H9 (cell line): Measurements from ENCODE around the gene BCAS1. TPM values are rescaled to one million over a fixed set of nuclear protein-coding genes. Genes with fewer than 3 reads are reported as not detected.

Experiments
- DNase-seq: peaks from one replicate; pipeline ENCODE4 v3.0.0-alpha.2; 2017
- H2AFZ ChIP-seq: one replicate; pipeline ENCODE4 v1.6.1; 2013; ENCODE audit warnings: mild to moderate bottlenecking, low read length, control low read depth, moderate library complexity
- H2AK5ac ChIP-seq: 2 replicates; pipeline ENCODE4 v1.6.1; 2013; ENCODE audit warnings: low read length, control low read depth, mixed read lengths; ENCODE audit not compliant: insufficient read length
- H2BK120ac ChIP-seq: one replicate; pipeline ENCODE4 v1.6.1; 2013; ENCODE audit warnings: low read depth, mild to moderate bottlenecking, low read length, control low read depth, inconsistent platforms; ENCODE audit not compliant: poor library complexity, severe bottlenecking
- H2BK12ac ChIP-seq: 2 replicates; pipeline ENCODE4 v1.6.1; 2013; ENCODE audit warnings: low read length, control low read depth, mixed read lengths, low read depth; ENCODE audit not compliant: insufficient read length
- H2BK15ac ChIP-seq: 2 replicates; pipeline ENCODE4 v1.6.1; 2013; ENCODE audit warnings: low read depth, low read length, control low read depth
- H2BK20ac ChIP-seq: one replicate; pipeline ENCODE4 v1.6.1; 2013; ENCODE audit warnings: low read depth, mild to moderate bottlenecking, low read length, control low read depth, inconsistent platforms; ENCODE audit not compliant: poor library complexity, severe bottlenecking
- H2BK5ac ChIP-seq: 2 replicates; pipeline ENCODE4 v1.6.1; 2013; ENCODE audit warnings: low read length, control low read depth, mixed read lengths; ENCODE audit not compliant: insufficient read length
- H3K14ac ChIP-seq: 2 replicates; pipeline ENCODE4 v1.6.1; 2013; ENCODE audit warnings: low read length, control low read depth; ENCODE audit not compliant: insufficient read depth
- H3K18ac ChIP-seq: 2 replicates; pipeline ENCODE4 v1.6.1; 2013; ENCODE audit warnings: low read depth, mild to moderate bottlenecking, mixed read lengths, low read length, control low read depth; ENCODE audit not compliant: insufficient read length
- H3K23ac ChIP-seq: 2 replicates; pipeline ENCODE4 v1.6.1; 2013; ENCODE audit warnings: low read length, control low read depth, mixed read lengths, low read depth; ENCODE audit not compliant: insufficient read length
- H3K23me2 ChIP-seq: 2 replicates; pipeline ENCODE4 v1.6.1; 2013; ENCODE audit warnings: low read depth, mild to moderate bottlenecking, mixed read lengths, low read length, control low read depth; ENCODE audit not compliant: insufficient read length, poor library complexity, severe bottlenecking
- H3K27ac ChIP-seq: 2 replicates; pipeline ENCODE4 v1.5.1; 2013; ENCODE audit warnings: low read length, control low read depth, mixed read lengths, low read depth; ENCODE audit not compliant: insufficient read length
- H3K27me3 ChIP-seq: 2 replicates; pipeline ENCODE4 v1.6.1; 2013; ENCODE audit warnings: low read length, control low read depth, inconsistent platforms; ENCODE audit not compliant: insufficient read depth
- H3K4ac ChIP-seq: 2 replicates; pipeline ENCODE4 v1.6.1; 2013; ENCODE audit warnings: low read depth, mild to moderate bottlenecking, control low read depth, inconsistent platforms, low read length, moderate library complexity
- H3K4me1 ChIP-seq: 2 replicates; pipeline ENCODE4 v1.6.1; 2013; ENCODE audit warnings: low read length, control low read depth, inconsistent platforms; ENCODE audit not compliant: insufficient read depth
- H3K4me2 ChIP-seq: 2 replicates; pipeline ENCODE4 v1.6.1; 2013; ENCODE audit warnings: low read length, control low read depth, mixed read lengths; ENCODE audit not compliant: insufficient read length, insufficient read depth
- H3K56ac ChIP-seq: 2 replicates; pipeline ENCODE4 v1.6.1; 2013; ENCODE audit warnings: low read depth, mild to moderate bottlenecking, mixed read lengths, low read length, control low read depth; ENCODE audit not compliant: insufficient read length
- H3K79me1 ChIP-seq: 2 replicates; pipeline ENCODE4 v1.6.1; 2013; ENCODE audit warnings: low read depth, mild to moderate bottlenecking, moderate library complexity, low read length, control low read depth, inconsistent platforms; ENCODE audit not compliant: insufficient read depth, poor library complexity, severe bottlenecking
- H3K79me2 ChIP-seq: 2 replicates; pipeline ENCODE4 v1.6.1; 2013; ENCODE audit warnings: low read length, control low read depth, inconsistent platforms; ENCODE audit not compliant: insufficient read depth
- H3K9ac ChIP-seq: 2 replicates; pipeline ENCODE4 v1.6.1; 2013; ENCODE audit warnings: low read length, control low read depth, mixed read lengths; ENCODE audit not compliant: insufficient read length; ENCODE audit errors: extremely low read depth
- H3K9me3 ChIP-seq: one replicate; pipeline ENCODE4 v1.6.1; 2013; ENCODE audit warnings: low read depth, low read length, inconsistent platforms; ENCODE audit not compliant: control insufficient read depth
- H3T11ph ChIP-seq: one replicate; pipeline ENCODE4 v1.6.1; 2013; ENCODE audit warnings: mild to moderate bottlenecking, low read length, control low read depth, inconsistent platforms
- H4K20me1 ChIP-seq: one replicate; pipeline ENCODE4 v1.6.1; 2013; ENCODE audit not compliant: control insufficient read depth, insufficient read length, insufficient read depth
- H4K5ac ChIP-seq: 2 replicates; pipeline ENCODE4 v1.6.1; 2013; ENCODE audit warnings: low read depth, mild to moderate bottlenecking, mixed read lengths, low read length, control low read depth; ENCODE audit not compliant: insufficient read length
- H4K8ac ChIP-seq: replicated peaks from 2 replicates; pipeline ENCODE4 v1.6.1; 2013; ENCODE audit warnings: low read length, control low read depth, mixed read lengths, low read depth; ENCODE audit not compliant: insufficient read length
- H4K91ac ChIP-seq: 2 replicates; pipeline ENCODE4 v1.6.1; 2013; ENCODE audit warnings: low read depth, mild to moderate bottlenecking, moderate library complexity, mixed read lengths, low read length, control low read depth; ENCODE audit not compliant: insufficient read length
- H3K27ac Mint-ChIP-seq, 3 experiments: 2 replicates in 2 of 3; 3 replicates in 1 of 3; pipeline ENCODE4 v1.8.0; 2020 to 2021; ENCODE audit warnings: mixed read lengths in 3 of 3, mild to moderate bottlenecking in 1 of 3, moderate library complexity in 1 of 3
- H3K27me3 Mint-ChIP-seq: 2 replicates; pipeline ENCODE4 v1.8.0; 2021; ENCODE audit warnings: low read depth, mild to moderate bottlenecking, moderate library complexity, mixed read lengths
- H3K36me3 Mint-ChIP-seq, 3 experiments: 2 replicates in 2 of 3; 3 replicates in 1 of 3; pipeline ENCODE4 v1.8.0; 2020 to 2021; ENCODE audit warnings: low read depth in 3 of 3, mixed read lengths in 3 of 3; ENCODE audit not compliant: insufficient read depth in 1 of 3
- H3K4me1 Mint-ChIP-seq, 2 experiments: 2 replicates each; pipeline ENCODE4 v1.8.0; 2020; ENCODE audit warnings: mixed read lengths in 2 of 2
- H3K4me3 Mint-ChIP-seq, 2 experiments: 2 replicates in 1 of 2; 3 replicates in 1 of 2; pipeline ENCODE4 v1.8.0; 2020 to 2021; ENCODE audit warnings: mild to moderate bottlenecking in 2 of 2, mixed read lengths in 2 of 2, moderate library complexity in 1 of 2
- H3K9me3 Mint-ChIP-seq, 2 experiments: 2 replicates in 1 of 2; 3 replicates in 1 of 2; pipeline ENCODE4 v1.8.0; 2020; ENCODE audit warnings: mild to moderate bottlenecking in 2 of 2, mixed read lengths in 2 of 2, moderate library complexity in 1 of 2
- CTCF ChIP-seq: fragments of 200-600 bp; sonication (generic); conservative IDR thresholded peaks from 3 replicates; pipeline ENCODE4 v1.8.0; 2021; ENCODE audit warnings: antibody characterized with exemption, mild to moderate bottlenecking
- WGBS: extraction: QIAGEN DNeasy Blood & Tissue Kit; methylation state at CpG from one replicate; pipeline ENCODE4 v1.1.7; 2013; ENCODE audit warnings: missing lambda C conversion rate, low lambda C conversion rate, mixed read lengths; ENCODE audit not compliant: insufficient read length; ENCODE audit errors: extremely low coverage; 5-methylcytosine and 5-hydroxymethylcytosine counted together
- total RNA-seq: library from RNA; stranded (reverse); gene quantifications from 2 replicates; pipeline ENCODE4 v1.2.1, GENCODE V29; 2021

Gene BCAS1
- total RNA-seq, 1 experiment from 2014 or later, result 0.15 TPM

GRCh38 chr20:53957451-53958172 lies 112.8 kb downstream of the BCAS1 start:
- H2BK20ac ChIP-seq, result no peak overlapping the region
- H2BK12ac ChIP-seq, result no peak overlapping the region
- H4K5ac ChIP-seq, result no peak overlapping the region
- Mint-ChIP-seq H3K36me3 (peaks cover 0 to 11% (median 0%) of the 10 kb centered on the region in 3 experiments; a peak in 3 of 7 replicates), H3K4me1 (peaks cover 12 to 13% of the 10 kb centered on the region in 2 experiments; a peak in 3 of 4 replicates), H3K4me3 (no peak overlapping the region), H3K9me3 (peaks cover 7 to 8% of the 10 kb centered on the region in 2 experiments), H3K27me3 (no peaks in the 10 kb centered on the region), H3K27ac (no peak overlapping the region)
- no peak overlapping the region for H4K91ac ChIP-seq
- no peak overlapping the region for H3K4ac ChIP-seq
- no peak overlapping the region for H2BK120ac ChIP-seq
- no peak overlapping the region for H2AFZ ChIP-seq
- no peak overlapping the region for H2BK5ac ChIP-seq
- no peak for DNase-seq
- H3K27ac ChIP-seq, result no peak overlapping the region
- H3K9me3 ChIP-seq, result peaks cover 5% of the 10 kb centered on the region
- no peak overlapping the region for H3K23ac ChIP-seq
- H2AK5ac ChIP-seq, result no peak overlapping the region
- H2BK15ac ChIP-seq, result no peak overlapping the region
- TF ChIP-seq CTCF, result peak; percentile 36; the same call in 2 of the 3 replicates
- no CpG with 5 or more reads among the region's 2 CpGs for whole genome bisulfite sequencing
- H3K14ac ChIP-seq, result no peak overlapping the region
- H3K9ac ChIP-seq, result no peak overlapping the region
- no peaks in the 10 kb centered on the region for H3K79me2 ChIP-seq
- H4K8ac ChIP-seq, result no peak overlapping the region
- H3T11ph ChIP-seq, result no peak overlapping the region
- no peaks in the 10 kb centered on the region for H3K79me1 ChIP-seq
- no peaks in the 10 kb centered on the region for H4K20me1 ChIP-seq
- H3K56ac ChIP-seq, result no peak overlapping the region
- no peaks in the 10 kb centered on the region for H3K23me2 ChIP-seq
- no peak overlapping the region for H3K4me2 ChIP-seq
- H3K18ac ChIP-seq, result no peak overlapping the region
- H3K27me3 ChIP-seq, result no peaks in the 10 kb centered on the region
- peaks cover 6% of the 10 kb centered on the region; the same call in 1 of the 2 replicates for H3K4me1 ChIP-seq
